Measurements from ENCODE around the gene EID2B. TPM values are rescaled to one million over a fixed set of nuclear protein-coding genes. Genes with fewer than 3 reads are reported as not detected.
A peak's percentile ranks its signal among the peaks of the same experiment; 100 is the strongest.

Gene EID2B
- total RNA-seq, result 2.6 TPM

- H3K27ac ChIP-seq (ENCODE audit: low read depth, low read length), result peak within 1 kb of the TSS; percentile 63
- H3K9me3 ChIP-seq (ENCODE audit: control insufficient read depth in 3 of 3, low read length in 3 of 3), result no peaks in the 10 kb centered on the region
- no peaks in the 10 kb centered on the region for H3K27me3 ChIP-seq (ENCODE audit: control insufficient read depth in 3 of 3, insufficient read depth in 3 of 3, low read length in 3 of 3)
- H3K9ac ChIP-seq (ENCODE audit: low read depth in 1 of 3, low read length in 3 of 3), result peak within 1 kb of the TSS; percentile 82 to 87 (median 85)
- peaks cover 11 to 14% (median 13%) of the 10 kb centered on the region in 3 donors for H3K4me1 ChIP-seq (ENCODE audit: control insufficient read depth in 3 of 3, insufficient read depth in 3 of 3, low read length in 3 of 3)
- no peaks in the 10 kb centered on the region for H3K36me3 ChIP-seq (ENCODE audit: control insufficient read depth in 3 of 3, insufficient read depth in 3 of 3, low read length in 3 of 3)
- H3K4me3 ChIP-seq (ENCODE audit: low read length in 3 of 3), result peak within 1 kb of the TSS; percentile 71 to 98 (median 85)
These were observed at the start of gene EID2B for GRCh38 chr19:39532233-39533002. Gene EID2B, minus strand, starts transcription at chr19:39532852. Its CDS starts 50 bp downstream, at chr19:39532802.

- Histone ChIP-seq H3K9me3 (ENCODE audit: control insufficient read depth in 3 of 3, low read length in 3 of 3) (no peaks in the 10 kb centered on the region), H3K36me3 (ENCODE audit: control insufficient read depth in 3 of 3, insufficient read depth in 3 of 3, low read length in 3 of 3) (no peaks in the 10 kb centered on the region), H3K9ac (ENCODE audit: low read depth in 1 of 3, low read length in 3 of 3) (no peak overlapping the region), H3K27ac (ENCODE audit: low read depth, low read length) (no peak overlapping the region), H3K4me1 (ENCODE audit: control insufficient read depth in 3 of 3, insufficient read depth in 3 of 3, low read length in 3 of 3) (no peaks in the 10 kb centered on the region), H3K27me3 (ENCODE audit: control insufficient read depth in 3 of 3, insufficient read depth in 3 of 3, low read length in 3 of 3) (peaks cover 5 to 12% (median 10%) of the 10 kb centered on the region in 3 donors), H3K4me3 (ENCODE audit: low read length in 3 of 3) (no peak overlapping the region)
These were observed 49.8 kb upstream of the EID2B start for GRCh38 chr19:39582442-39582841.

GRCh38 chr19:39568604-39569003 lies 36.0 kb upstream of the EID2B start:
- Histone ChIP-seq H3K4me3 (ENCODE audit: low read length in 3 of 3) (no peak overlapping the region), H3K27ac (ENCODE audit: low read depth, low read length) (no peak overlapping the region), H3K27me3 (ENCODE audit: control insufficient read depth in 3 of 3, insufficient read depth in 3 of 3, low read length in 3 of 3) (peaks cover 0 to 11% (median 3%) of the 10 kb centered on the region in 3 donors), H3K9me3 (ENCODE audit: control insufficient read depth in 3 of 3, low read length in 3 of 3) (peaks cover 0 to 3% (median 0%) of the 10 kb centered on the region in 3 donors), H3K9ac (ENCODE audit: low read depth in 1 of 3, low read length in 3 of 3) (no peak overlapping the region), H3K36me3 (ENCODE audit: control insufficient read depth in 3 of 3, insufficient read depth in 3 of 3, low read length in 3 of 3) (no peaks in the 10 kb centered on the region), H3K4me1 (ENCODE audit: control insufficient read depth in 3 of 3, insufficient read depth in 3 of 3, low read length in 3 of 3) (no peaks in the 10 kb centered on the region)

GRCh38 chr19:39566064-39566463 lies 33.4 kb upstream of the EID2B start:
- Histone ChIP-seq H3K36me3 (ENCODE audit: control insufficient read depth in 3 of 3, insufficient read depth in 3 of 3, low read length in 3 of 3) (no peaks in the 10 kb centered on the region), H3K4me3 (ENCODE audit: low read length in 3 of 3) (no peak overlapping the region), H3K9me3 (ENCODE audit: control insufficient read depth in 3 of 3, low read length in 3 of 3) (no peaks in the 10 kb centered on the region), H3K27ac (ENCODE audit: low read depth, low read length) (no peak overlapping the region), H3K4me1 (ENCODE audit: control insufficient read depth in 3 of 3, insufficient read depth in 3 of 3, low read length in 3 of 3) (no peaks in the 10 kb centered on the region), H3K27me3 (ENCODE audit: control insufficient read depth in 3 of 3, insufficient read depth in 3 of 3, low read length in 3 of 3) (peaks cover 0 to 11% (median 3%) of the 10 kb centered on the region in 3 donors), H3K9ac (ENCODE audit: low read depth in 1 of 3, low read length in 3 of 3) (no peak overlapping the region)

- Histone ChIP-seq H3K27ac (ENCODE audit: low read depth, low read length) (no peak overlapping the region), H3K4me1 (ENCODE audit: control insufficient read depth in 3 of 3, insufficient read depth in 3 of 3, low read length in 3 of 3) (peaks cover 0 to 4% (median under 1%) of the 10 kb centered on the region in 3 donors)
These were observed 30.8 kb upstream of the EID2B start for GRCh38 chr19:39563408-39563807.

GRCh38 chr19:39558624-39559117 lies 26.0 kb upstream of the EID2B start:
- H3K4me1 ChIP-seq (ENCODE audit: control insufficient read depth in 3 of 3, insufficient read depth in 3 of 3, low read length in 3 of 3), result peaks cover 4 to 12% (median 8%) of the 10 kb centered on the region in 3 donors
- H3K27me3 ChIP-seq (ENCODE audit: control insufficient read depth in 3 of 3, insufficient read depth in 3 of 3, low read length in 3 of 3), result no peaks in the 10 kb centered on the region
- H3K27ac ChIP-seq (ENCODE audit: low read depth, low read length), result no peak overlapping the region
- no peak overlapping the region for H3K4me3 ChIP-seq (ENCODE audit: low read length in 3 of 3)
- no peak overlapping the region for H3K9ac ChIP-seq (ENCODE audit: low read depth in 1 of 3, low read length in 3 of 3)
- H3K36me3 ChIP-seq (ENCODE audit: control insufficient read depth in 3 of 3, insufficient read depth in 3 of 3, low read length in 3 of 3), result no peaks in the 10 kb centered on the region
- H3K9me3 ChIP-seq (ENCODE audit: control insufficient read depth in 3 of 3, low read length in 3 of 3), result no peaks in the 10 kb centered on the region

More at GRCh38 chr19:39563408-39563807, 30.8 kb upstream of the EID2B start:
- no peaks in the 10 kb centered on the region for H3K9me3 ChIP-seq (ENCODE audit: control insufficient read depth in 3 of 3, low read length in 3 of 3)
- H3K27me3 ChIP-seq (ENCODE audit: control insufficient read depth in 3 of 3, insufficient read depth in 3 of 3, low read length in 3 of 3), result peaks cover 0 to 4% (median 0%) of the 10 kb centered on the region in 3 donors
- H3K4me3 ChIP-seq (ENCODE audit: low read length in 3 of 3), result no peak overlapping the region
- no peaks in the 10 kb centered on the region for H3K36me3 ChIP-seq (ENCODE audit: control insufficient read depth in 3 of 3, insufficient read depth in 3 of 3, low read length in 3 of 3)
- no peak overlapping the region for H3K9ac ChIP-seq (ENCODE audit: low read depth in 1 of 3, low read length in 3 of 3)

GRCh38 chr19:39557811-39558623 lies 25.4 kb upstream of the EID2B start:
- Histone ChIP-seq H3K4me1 (ENCODE audit: control insufficient read depth in 3 of 3, insufficient read depth in 3 of 3, low read length in 3 of 3) (peaks cover 4 to 12% (median 8%) of the 10 kb centered on the region in 3 donors), H3K9me3 (ENCODE audit: control insufficient read depth in 3 of 3, low read length in 3 of 3) (no peaks in the 10 kb centered on the region), H3K4me3 (ENCODE audit: low read length in 3 of 3) (peak overlapping the region in 2 of 3 donors; percentile 1 to 3), H3K9ac (ENCODE audit: low read depth in 1 of 3, low read length in 3 of 3) (no peak overlapping the region), H3K27ac (ENCODE audit: low read depth, low read length) (no peak overlapping the region), H3K27me3 (ENCODE audit: control insufficient read depth in 3 of 3, insufficient read depth in 3 of 3, low read length in 3 of 3) (no peaks in the 10 kb centered on the region), H3K36me3 (ENCODE audit: control insufficient read depth in 3 of 3, insufficient read depth in 3 of 3, low read length in 3 of 3) (no peaks in the 10 kb centered on the region)

- no peaks in the 10 kb centered on the region for H3K36me3 ChIP-seq (ENCODE audit: control insufficient read depth in 3 of 3, insufficient read depth in 3 of 3, low read length in 3 of 3)
- H3K4me3 ChIP-seq (ENCODE audit: low read length in 3 of 3), result no peak overlapping the region
- H3K27ac ChIP-seq (ENCODE audit: low read depth, low read length), result no peak overlapping the region
- no peak overlapping the region for H3K9ac ChIP-seq (ENCODE audit: low read depth in 1 of 3, low read length in 3 of 3)
- H3K27me3 ChIP-seq (ENCODE audit: control insufficient read depth in 3 of 3, insufficient read depth in 3 of 3, low read length in 3 of 3), result no peaks in the 10 kb centered on the region
- H3K4me1 ChIP-seq (ENCODE audit: control insufficient read depth in 3 of 3, insufficient read depth in 3 of 3, low read length in 3 of 3), result peaks cover 4 to 12% (median 8%) of the 10 kb centered on the region in 3 donors
- no peaks in the 10 kb centered on the region for H3K9me3 ChIP-seq (ENCODE audit: control insufficient read depth in 3 of 3, low read length in 3 of 3)
These were observed 23.2 kb upstream of the EID2B start for GRCh38 chr19:39555883-39556282.

GRCh38 chr19:39554701-39555311 lies 22.2 kb upstream of the EID2B start:
- H3K9me3 ChIP-seq (ENCODE audit: control insufficient read depth in 3 of 3, low read length in 3 of 3), result no peaks in the 10 kb centered on the region
- H3K9ac ChIP-seq (ENCODE audit: low read depth in 1 of 3, low read length in 3 of 3), result no peak overlapping the region
- H3K4me3 ChIP-seq (ENCODE audit: low read length in 3 of 3), result no peak overlapping the region
- H3K4me1 ChIP-seq (ENCODE audit: control insufficient read depth in 3 of 3, insufficient read depth in 3 of 3, low read length in 3 of 3), result peaks cover 4 to 12% (median 8%) of the 10 kb centered on the region in 3 donors
- H3K27ac ChIP-seq (ENCODE audit: low read depth, low read length), result no peak overlapping the region
- H3K27me3 ChIP-seq (ENCODE audit: control insufficient read depth in 3 of 3, insufficient read depth in 3 of 3, low read length in 3 of 3), result no peaks in the 10 kb centered on the region
- H3K36me3 ChIP-seq (ENCODE audit: control insufficient read depth in 3 of 3, insufficient read depth in 3 of 3, low read length in 3 of 3), result no peaks in the 10 kb centered on the region
